Activated naive CD8-positive, alpha-beta T cell treated with anti-CD3 and anti-CD28 coated beads for 36 hours (primary cell): ENCODE results near the gene RSL24D1. TPM values are rescaled to one million over a fixed set of nuclear protein-coding genes. Genes with fewer than 3 reads are reported as not detected.
"Not testable (repeated sequence)": the region's sequence is repeated elsewhere in the genome, so short reads cannot be mapped to it uniquely, and the experiment has no call there.

Experiments
- DNase-seq: peaks from one replicate; pipeline ENCODE4 v3.0.0; 2021
- H3K27ac Mint-ChIP-seq: one replicate; pipeline ENCODE4 v1.8.0; 2022; ENCODE audit warnings: mild to moderate bottlenecking, moderate library complexity, mixed read lengths
- H3K27me3 Mint-ChIP-seq: one replicate; pipeline ENCODE4 v1.8.0; 2022; ENCODE audit warnings: mild to moderate bottlenecking, mixed read lengths
- H3K36me3 Mint-ChIP-seq: one replicate; pipeline ENCODE4 v1.8.0; 2021; ENCODE audit warnings: mild to moderate bottlenecking, mixed read lengths
- H3K4me1 Mint-ChIP-seq: one replicate; pipeline ENCODE4 v1.8.0; 2021; ENCODE audit warnings: mixed read lengths
- H3K4me3 Mint-ChIP-seq: one replicate; pipeline ENCODE4 v1.8.0; 2022; ENCODE audit warnings: mild to moderate bottlenecking, moderate library complexity, mixed read lengths
- H3K9me3 Mint-ChIP-seq: one replicate; pipeline ENCODE4 v1.8.0; 2022; ENCODE audit warnings: mixed read lengths
- total RNA-seq, 2 experiments: library from RNA; stranded (reverse); gene quantifications; one replicate each; pipeline ENCODE4 v1.2.3, GENCODE V29; 2021

The RSL24D1 gene
- total RNA-seq, 2 experiments from 2014 or later: 179 to 181 TPM

- Mint-ChIP-seq H3K36me3 (peaks cover 44% of the 10 kb centered on the region), H3K9me3 (no peaks in the 10 kb centered on the region), H3K27ac (no peak overlapping the region), H3K4me1 (peaks cover 21% of the 10 kb centered on the region), H3K27me3 (no peaks in the 10 kb centered on the region), H3K4me3 (no peak overlapping the region)
- DNase-seq: no peak
Measured at GRCh38 chr15:55183679-55184078, 13.1 kb downstream of the RSL24D1 start.

DNA sequence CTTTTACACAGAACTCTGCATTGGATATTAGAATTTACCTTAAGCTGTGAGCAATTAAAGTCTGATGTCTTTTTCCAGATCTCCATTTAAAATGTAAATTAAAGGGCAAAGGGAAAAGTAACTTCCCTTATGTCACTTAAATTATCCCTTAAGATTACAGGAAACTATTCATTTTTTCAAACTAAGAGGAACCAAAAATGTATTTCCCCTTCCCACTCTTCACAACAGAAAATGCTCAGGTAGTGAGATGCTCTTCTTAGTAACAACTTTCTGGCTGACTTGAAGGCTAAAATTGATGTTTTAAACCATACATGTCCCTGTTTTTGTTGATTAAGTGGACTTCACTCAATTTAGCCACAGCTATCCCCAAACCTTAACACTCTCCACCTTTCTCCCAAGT, 17.6 kb downstream of the RSL24D1 start:
- no peak overlapping the region for H3K4me3 Mint-ChIP-seq
- no peaks in the 10 kb centered on the region for H3K9me3 Mint-ChIP-seq
- H3K36me3 Mint-ChIP-seq: peaks cover 25% of the 10 kb centered on the region
- H3K4me1 Mint-ChIP-seq: no peaks in the 10 kb centered on the region
- DNase-seq: no peak
- no peak overlapping the region for H3K27ac Mint-ChIP-seq
- H3K27me3 Mint-ChIP-seq: no peaks in the 10 kb centered on the region

DNA sequence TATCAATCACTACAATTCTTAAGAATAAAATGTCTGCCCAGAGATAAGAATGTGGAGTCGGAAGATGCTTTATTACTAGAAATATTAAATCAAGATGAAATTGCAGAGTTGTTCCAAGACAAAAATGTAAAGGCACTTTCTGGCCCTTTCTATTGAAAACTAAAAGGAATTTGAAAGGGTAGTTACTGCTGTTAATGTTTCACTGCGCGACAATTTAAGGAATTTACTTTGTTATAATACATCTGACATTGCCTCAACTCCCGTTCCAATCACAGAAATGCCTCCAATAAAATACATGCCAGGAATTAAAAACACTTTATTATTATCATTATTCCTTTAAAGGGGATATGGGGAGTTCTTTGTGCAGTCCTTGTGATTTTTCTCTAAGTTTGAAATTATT, 26.4 kb downstream of the RSL24D1 start:
- no peaks in the 10 kb centered on the region for H3K9me3 Mint-ChIP-seq
- H3K36me3 Mint-ChIP-seq: no peaks in the 10 kb centered on the region
- no peak overlapping the region for H3K27ac Mint-ChIP-seq
- H3K4me1 Mint-ChIP-seq: no peaks in the 10 kb centered on the region
- DNase-seq: no peak
- H3K27me3 Mint-ChIP-seq: no peaks in the 10 kb centered on the region
- no peak overlapping the region for H3K4me3 Mint-ChIP-seq

DNA sequence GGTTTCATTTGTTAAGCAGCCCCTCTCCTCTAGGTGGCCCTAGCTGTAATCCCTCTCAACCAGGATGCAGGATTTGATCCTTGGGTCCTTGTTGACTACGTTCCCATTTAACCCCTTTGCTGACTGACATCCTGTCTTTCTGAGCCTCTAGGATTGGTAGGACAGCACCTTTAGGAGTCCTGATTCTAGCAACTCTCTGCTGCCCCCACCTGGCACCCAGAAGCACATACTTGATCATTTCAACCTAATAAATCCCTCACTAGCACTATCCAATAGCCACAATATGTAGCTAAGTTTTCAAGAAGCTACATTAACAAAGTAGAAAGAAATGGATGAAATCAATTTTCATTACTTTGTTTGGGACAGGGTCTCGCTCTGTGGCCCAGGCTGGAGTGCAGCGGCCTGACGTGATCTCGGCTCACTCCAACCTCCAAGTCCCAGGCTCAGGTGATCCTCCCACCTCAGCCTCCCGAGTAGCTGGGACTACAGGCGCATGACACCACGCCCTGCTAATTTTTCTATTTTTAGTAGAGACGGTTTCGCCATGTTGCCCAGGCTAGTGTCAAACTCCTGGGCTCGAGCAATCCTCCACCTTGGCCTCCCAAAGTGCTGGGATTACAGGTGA, 28.3 kb downstream of the RSL24D1 start:
- Mint-ChIP-seq H3K27ac (no peak overlapping the region), H3K4me1 (no peaks in the 10 kb centered on the region), H3K36me3 (no peaks in the 10 kb centered on the region), H3K9me3 (no peaks in the 10 kb centered on the region), H3K27me3 (no peaks in the 10 kb centered on the region), H3K4me3 (no peak overlapping the region)
- peak; percentile 44 for DNase-seq

DNA sequence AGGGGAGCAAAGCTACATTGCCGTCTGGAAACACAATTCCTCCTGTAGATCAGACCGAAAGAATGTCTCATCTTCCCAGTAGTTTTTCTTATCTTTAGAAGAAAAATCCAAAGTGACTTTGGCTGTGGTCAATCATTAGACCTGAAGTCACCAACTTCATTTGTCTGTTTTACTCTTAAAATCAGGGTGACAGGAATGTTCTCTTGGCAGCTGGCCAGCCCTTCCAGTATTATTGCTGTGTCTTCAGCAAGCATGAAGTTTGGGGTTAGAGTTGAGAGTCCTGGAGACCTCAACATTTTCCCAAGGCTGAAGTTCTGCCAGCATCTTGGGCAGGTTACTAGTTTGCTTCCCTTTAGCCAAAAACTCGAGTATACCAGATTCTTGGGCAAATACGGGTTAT, 32.5 kb downstream of the RSL24D1 start:
- DNase-seq: no peak
- Mint-ChIP-seq H3K9me3 (no peaks in the 10 kb centered on the region), H3K27ac (no peak overlapping the region), H3K4me1 (no peaks in the 10 kb centered on the region), H3K27me3 (no peaks in the 10 kb centered on the region), H3K36me3 (no peaks in the 10 kb centered on the region), H3K4me3 (no peak overlapping the region)

- Mint-ChIP-seq H3K4me1 (no peaks in the 10 kb centered on the region), H3K9me3 (no peaks in the 10 kb centered on the region), H3K4me3 (no peak overlapping the region), H3K36me3 (peaks cover 3% of the 10 kb centered on the region), H3K27me3 (no peaks in the 10 kb centered on the region), H3K27ac (no peak overlapping the region)
- DNase-seq: no peak
Measured at GRCh38 chr15:55151631-55152030, 45.1 kb downstream of the RSL24D1 start.

GRCh38 chr15:55143132-55143531, 53.6 kb downstream of the RSL24D1 start:
- Mint-ChIP-seq H3K9me3 (peaks cover 24% of the 10 kb centered on the region), H3K36me3 (peaks cover 15% of the 10 kb centered on the region)
- not testable (repeated sequence) for H3K4me1 Mint-ChIP-seq, DNase-seq, H3K27ac Mint-ChIP-seq, H3K4me3 Mint-ChIP-seq, H3K27me3 Mint-ChIP-seq

GRCh38 chr15:55133972-55134371, 62.8 kb downstream of the RSL24D1 start:
- Mint-ChIP-seq H3K9me3 (peaks cover 13% of the 10 kb centered on the region), H3K27me3 (peaks cover 4% of the 10 kb centered on the region), H3K4me3 (no peak overlapping the region), H3K27ac (no peak overlapping the region), H3K4me1 (no peaks in the 10 kb centered on the region), H3K36me3 (peaks cover 12% of the 10 kb centered on the region)
- DNase-seq: no peak

DNA sequence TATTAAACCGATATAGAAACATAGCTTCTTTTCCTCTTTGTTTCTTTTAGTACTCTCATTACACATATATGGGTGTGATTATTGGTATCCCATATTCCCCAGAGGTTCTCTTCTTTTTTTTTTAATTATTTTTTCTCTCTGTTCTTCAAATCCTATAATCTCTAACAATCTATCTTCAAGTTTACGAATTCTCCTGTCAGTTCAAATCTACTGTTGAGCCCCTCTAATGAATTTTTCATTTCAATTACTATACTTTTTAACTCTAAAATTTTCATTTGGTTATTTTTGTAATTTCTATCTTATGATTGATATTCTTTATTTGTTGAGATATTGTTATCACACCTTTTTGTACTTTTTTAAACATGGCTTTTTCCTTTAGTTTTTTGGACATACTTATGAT, 64.1 kb downstream of the RSL24D1 start:
- H3K36me3 Mint-ChIP-seq: peaks cover 8% of the 10 kb centered on the region
- no peaks in the 10 kb centered on the region for H3K27me3 Mint-ChIP-seq
- no peak for DNase-seq
- H3K4me1 Mint-ChIP-seq: no peaks in the 10 kb centered on the region
- peaks cover 9% of the 10 kb centered on the region for H3K9me3 Mint-ChIP-seq
- H3K4me3 Mint-ChIP-seq: no peak overlapping the region
- H3K27ac Mint-ChIP-seq: no peak overlapping the region

Other genes with a start within 250 kb of the RSL24D1 start
- gene RAB27A, start 92.9 kb upstream of the RSL24D1 start, total RNA-seq: 10 to 100 TPM; 82.2 to 91.0 TPM
- 10 to 100 TPM; 13.6 to 14.4 TPM for gene PIGBOS1, start 122.2 kb upstream of the RSL24D1 start, total RNA-seq
- 10 to 100 TPM; 16.9 to 20.3 TPM for gene PIGB, start 122.3 kb upstream of the RSL24D1 start, total RNA-seq
- gene CCPG1, start 211.4 kb upstream of the RSL24D1 start, total RNA-seq: 10 to 100 TPM; 11.7 to 12.2 TPM
- under 1 TPM in 1 of 2 experiments, not detected in 1; 0.31 TPM for gene PIERCE2, start 211.6 kb upstream of the RSL24D1 start, total RNA-seq